SU-DHL-6 (cell line): Measurements from ENCODE around the gene SENP3.

ENCODE experiments used
- H2AFZ ChIP-seq: fragments of 200-600 bp; sonication (generic); 2 replicates; pipeline ENCODE4 v1.6.1; 2014; ENCODE audit warnings: low read depth, mild to moderate bottlenecking, moderate library complexity, mixed read lengths, antibody characterized with exemption, low read length; ENCODE audit not compliant: severe bottlenecking
- H3F3A ChIP-seq: fragments of 200-600 bp; shearing (Covaris generic); 2 replicates; pipeline ENCODE4 v1.6.0; 2016; ENCODE audit warnings: antibody characterized with exemption, mild to moderate bottlenecking; ENCODE audit not compliant: insufficient read depth
- H3K27ac ChIP-seq: fragments of 200-600 bp; sonication (generic); 2 replicates; pipeline ENCODE4 v1.5.1; 2016; ENCODE audit warnings: low read depth, mild to moderate bottlenecking, low read length, moderate library complexity, mixed read lengths
- H3K27me3 ChIP-seq: fragments of 200-600 bp; sonication (generic), shearing (Covaris generic); 2 replicates; pipeline ENCODE4 v1.6.0; 2014; ENCODE audit warnings: mild to moderate bottlenecking, low read length
- H3K36me3 ChIP-seq: fragments of 200-600 bp; sonication (generic); 2 replicates; pipeline ENCODE4 v1.6.1; 2014; ENCODE audit warnings: mild to moderate bottlenecking, low read length, mixed read lengths
- H3K4me2 ChIP-seq: fragments of 300-600, 200-600 bp; shearing (Covaris generic), sonication (generic); 2 replicates; pipeline ENCODE4 v1.6.0; 2014; ENCODE audit warnings: low read length, low read depth, mild to moderate bottlenecking; ENCODE audit not compliant: poor library complexity, severe bottlenecking
- H3K4me3 ChIP-seq: fragments of 200-600 bp; sonication (generic); 2 replicates; pipeline ENCODE4 v1.5.1; 2014; ENCODE audit warnings: antibody characterized with exemption, low read length, mild to moderate bottlenecking, mixed read lengths; ENCODE audit not compliant: insufficient read depth, poor library complexity, severe bottlenecking
- H3K79me2 ChIP-seq: fragments of 200-600 bp; sonication (generic); 2 replicates; pipeline ENCODE4 v1.6.1; 2014; ENCODE audit warnings: mild to moderate bottlenecking, low read length, moderate library complexity; ENCODE audit not compliant: insufficient read depth
- H3K9ac ChIP-seq: fragments of 200-600 bp; sonication (generic); 2 replicates; pipeline ENCODE4 v1.7.0; 2014; ENCODE audit warnings: mild to moderate bottlenecking, low read length
- H3K9me2 ChIP-seq: fragments of 200-600 bp; sonication (generic); replicated peaks from 2 replicates; pipeline ENCODE4 v1.6.1; 2014; ENCODE audit warnings: low read length; ENCODE audit not compliant: insufficient read depth
- H3K9me3 ChIP-seq: fragments of 200-600 bp; sonication (generic); 2 replicates; pipeline ENCODE4 v1.6.1; 2014; ENCODE audit warnings: low read length, mixed read lengths; ENCODE audit not compliant: insufficient read depth
- H4K20me1 ChIP-seq: fragments of 200-600 bp; sonication (generic); 2 replicates; pipeline ENCODE4 v1.6.1; 2014; ENCODE audit warnings: low read depth, mild to moderate bottlenecking, antibody characterized with exemption, low read length, moderate library complexity, mixed read lengths
- CTCF ChIP-seq: fragments of 200-600 bp; sonication (generic); IDR thresholded peaks from one replicate; pipeline ENCODE4 v1.5.1; 2017; ENCODE audit warnings: antibody characterized with exemption, mild to moderate bottlenecking, low read length, moderate library complexity; ENCODE audit not compliant: insufficient read depth, poor library complexity, severe bottlenecking
- EZH2phosphoT487 ChIP-seq: fragments of 200-600 bp; sonication (generic), shearing (Covaris generic); conservative IDR thresholded peaks from 2 replicates; pipeline ENCODE4 v1.6.1; 2018; ENCODE audit warnings: mild to moderate bottlenecking, antibody characterized with exemption, low read length, moderate library complexity, mixed read lengths

The SENP3 gene

GRCh38 chr17:7583253-7584109 is 21.8 kb downstream of the SENP3 start, which contains the start of gene MPDU1:
Gene MPDU1 (plus strand): TSS chr17:7583852. CDS start chr17:7583863, 11 bp downstream.
- H3K9me3 ChIP-seq: no peaks in the 10 kb centered on the region
- H3K27ac ChIP-seq: peak within 1 kb of the TSS; percentile 88
- no peaks in the 10 kb centered on the region for H3K27me3 ChIP-seq
- peak within 1 kb of the TSS; percentile 69 for H2AFZ ChIP-seq
- no peaks in the 10 kb centered on the region for H3K9me2 ChIP-seq
- H3K79me2 ChIP-seq: peaks cover 34% of the 10 kb centered on the region
- H3K4me2 ChIP-seq: peak within 1 kb of the TSS; percentile 68
- H3F3A ChIP-seq: peaks cover 29% of the 10 kb centered on the region
- H3K4me3 ChIP-seq: peak within 1 kb of the TSS; percentile 65
- no peaks in the 10 kb centered on the region for H3K36me3 ChIP-seq
- TF ChIP-seq EZH2phosphoT487 (no peak), CTCF (no peak)
- peak within 1 kb of the TSS; percentile 77 for H3K9ac ChIP-seq
- no peaks in the 10 kb centered on the region for H4K20me1 ChIP-seq

- H3K36me3 ChIP-seq: no peaks in the 10 kb centered on the region
- H4K20me1 ChIP-seq: no peaks in the 10 kb centered on the region
- no peaks in the 10 kb centered on the region for H3K9me3 ChIP-seq
- H3K79me2 ChIP-seq: peaks cover 34% of the 10 kb centered on the region
- H3K27ac ChIP-seq: no peak overlapping the region
- no peak overlapping the region for H3K9ac ChIP-seq
- no peak overlapping the region for H2AFZ ChIP-seq
- H3F3A ChIP-seq: no peaks in the 10 kb centered on the region
- no peak overlapping the region for H3K4me2 ChIP-seq
- H3K9me2 ChIP-seq: no peaks in the 10 kb centered on the region
- no peaks in the 10 kb centered on the region for H3K27me3 ChIP-seq
- TF ChIP-seq CTCF (peak; percentile 37), EZH2phosphoT487 (no peak)
- no peak overlapping the region for H3K4me3 ChIP-seq
Measured at GRCh38 chr17:7586673-7587419, 25.1 kb downstream of the SENP3 start.

GRCh38 chr17:7587420-7588151 is 25.9 kb downstream of the SENP3 start:
- Histone ChIP-seq H3K4me2 (no peak overlapping the region), H3K36me3 (no peaks in the 10 kb centered on the region), H3K79me2 (peaks cover 28% of the 10 kb centered on the region), H3K27me3 (no peaks in the 10 kb centered on the region), H3K9me3 (no peaks in the 10 kb centered on the region), H3K27ac (no peak overlapping the region), H3K9ac (no peak overlapping the region), H2AFZ (no peak overlapping the region), H3K9me2 (no peaks in the 10 kb centered on the region), H3F3A (no peaks in the 10 kb centered on the region), H4K20me1 (no peaks in the 10 kb centered on the region), H3K4me3 (no peak overlapping the region)
- TF ChIP-seq CTCF (no peak), EZH2phosphoT487 (no peak)
